ENCODE results near the gene PPP3CB. TPM values are rescaled to one million over a fixed set of nuclear protein-coding genes. Genes with fewer than 3 reads are reported as not detected.

Gene PPP3CB
- total RNA-seq, 1 experiment from 2014 or later = 27.5 TPM

- TF ChIP-seq, protein P1, sequence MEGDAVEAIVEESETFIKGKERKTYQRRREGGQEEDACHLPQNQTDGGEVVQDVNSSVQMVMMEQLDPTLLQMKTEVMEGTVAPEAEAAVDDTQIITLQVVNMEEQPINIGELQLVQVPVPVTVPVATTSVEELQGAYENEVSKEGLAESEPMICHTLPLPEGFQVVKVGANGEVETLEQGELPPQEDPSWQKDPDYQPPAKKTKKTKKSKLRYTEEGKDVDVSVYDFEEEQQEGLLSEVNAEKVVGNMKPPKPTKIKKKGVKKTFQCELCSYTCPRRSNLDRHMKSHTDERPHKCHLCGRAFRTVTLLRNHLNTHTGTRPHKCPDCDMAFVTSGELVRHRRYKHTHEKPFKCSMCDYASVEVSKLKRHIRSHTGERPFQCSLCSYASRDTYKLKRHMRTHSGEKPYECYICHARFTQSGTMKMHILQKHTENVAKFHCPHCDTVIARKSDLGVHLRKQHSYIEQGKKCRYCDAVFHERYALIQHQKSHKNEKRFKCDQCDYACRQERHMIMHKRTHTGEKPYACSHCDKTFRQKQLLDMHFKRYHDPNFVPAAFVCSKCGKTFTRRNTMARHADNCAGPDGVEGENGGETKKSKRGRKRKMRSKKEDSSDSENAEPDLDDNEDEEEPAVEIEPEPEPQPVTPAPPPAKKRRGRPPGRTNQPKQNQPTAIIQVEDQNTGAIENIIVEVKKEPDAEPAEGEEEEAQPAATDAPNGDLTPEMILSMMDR (IDR thresholded peaks at IDR 0.05; ENCODE audit: unreplicated experiment) = no peak
- Mint-ChIP-seq H3K4me3 (ENCODE audit: low read depth, unreplicated experiment) (no peak overlapping the region), H3K4me1 (ENCODE audit: low read depth, unreplicated experiment) (no peaks in the 10 kb centered on the region), H3K9me3 (ENCODE audit: low read depth, unreplicated experiment) (no peaks in the 10 kb centered on the region), H3K27ac (ENCODE audit: unreplicated experiment) (no peak overlapping the region), H3K36me3 (ENCODE audit: insufficient read depth, unreplicated experiment) (peaks cover 23% of the 10 kb centered on the region), H3K27me3 (ENCODE audit: unreplicated experiment) (no peaks in the 10 kb centered on the region)
- no TSS peak for BruUV-seq (replicated peaks)
- DNase-seq = no peak
- intact Hi-C loops (cut with micrococcal nuclease; ENCODE audit: unreplicated experiment) = no loop called here
- CTCF ChIA-PET = no interaction called here
Measured at GRCh38 chr10:73506074-73506473, 10.2 kb upstream of the PPP3CB start.

DNA sequence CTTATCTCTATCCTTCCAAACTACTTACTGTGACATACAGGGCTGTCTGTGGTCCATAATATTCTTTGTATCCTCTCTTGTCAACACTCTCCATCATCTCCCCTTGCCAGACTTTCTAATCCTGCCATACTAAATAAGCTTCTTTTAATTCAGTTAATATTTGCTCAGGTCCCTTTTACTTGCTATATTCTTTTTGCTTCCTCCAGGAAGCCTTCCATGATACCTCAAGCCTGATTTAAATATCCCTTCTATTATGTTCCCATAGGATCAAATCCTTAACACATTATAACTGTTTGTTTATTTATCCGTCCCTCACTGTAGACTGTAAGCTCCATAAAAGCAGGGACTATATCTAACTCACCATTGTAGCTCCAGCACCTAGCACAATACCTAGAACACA lies 7.2 kb upstream of the PPP3CB start:
- TF ChIP-seq, protein P1 (IDR thresholded peaks at IDR 0.05; ENCODE audit: unreplicated experiment) = no peak
- DNase-seq = no peak
- Mint-ChIP-seq H3K27me3 (ENCODE audit: unreplicated experiment) (no peaks in the 10 kb centered on the region), H3K9me3 (ENCODE audit: low read depth, unreplicated experiment) (no peaks in the 10 kb centered on the region), H3K36me3 (ENCODE audit: insufficient read depth, unreplicated experiment) (peaks cover 17% of the 10 kb centered on the region), H3K4me1 (ENCODE audit: low read depth, unreplicated experiment) (no peaks in the 10 kb centered on the region), H3K27ac (ENCODE audit: unreplicated experiment) (no peak overlapping the region), H3K4me3 (ENCODE audit: low read depth, unreplicated experiment) (no peak overlapping the region)
- BruUV-seq (replicated peaks) = no TSS peak
- intact Hi-C loops (cut with micrococcal nuclease; ENCODE audit: unreplicated experiment) = no loop called here
- CTCF ChIA-PET = no interaction called here

DNA sequence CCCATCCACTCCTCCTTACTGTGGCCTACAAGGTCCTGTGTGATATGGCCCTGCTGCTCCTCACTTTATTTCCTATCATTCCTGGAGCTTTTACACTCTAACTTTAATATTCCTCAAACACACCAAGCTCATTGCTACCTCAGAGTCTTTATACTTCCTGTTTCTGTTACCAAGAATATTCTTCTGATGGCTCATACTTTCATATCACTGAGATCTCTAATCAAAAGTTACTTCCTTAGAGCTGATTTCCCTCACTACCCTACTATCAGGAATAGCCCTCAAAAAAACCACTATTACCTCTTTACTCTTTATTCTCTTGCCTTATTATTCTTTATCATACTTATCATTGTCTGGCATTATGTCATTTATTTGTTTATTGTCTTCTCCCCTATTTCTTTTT lies 5.8 kb upstream of the PPP3CB start:
- intact Hi-C loops (cut with micrococcal nuclease; ENCODE audit: unreplicated experiment) = no loop called here
- H3K27ac Mint-ChIP-seq (ENCODE audit: unreplicated experiment) = no peak overlapping the region

DNA sequence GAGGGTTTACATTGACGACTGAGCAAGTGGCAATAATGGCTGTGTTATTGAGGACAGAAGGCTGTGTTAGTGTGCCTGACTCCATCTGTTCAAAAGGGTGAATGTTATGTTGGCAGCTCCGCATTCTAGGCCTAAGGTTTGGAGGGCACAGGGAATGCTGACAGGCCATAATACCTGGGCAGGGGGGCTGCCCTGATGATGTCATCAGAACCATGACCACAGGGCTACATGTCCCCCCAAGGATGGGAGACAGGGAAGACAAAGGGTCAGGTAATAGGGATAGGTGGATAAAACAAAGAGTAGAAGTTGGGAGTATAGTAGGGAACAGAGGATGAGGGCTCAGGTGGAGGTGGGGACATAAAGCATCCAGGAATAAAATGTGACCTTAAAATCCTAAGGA lies 1.8 kb upstream of the PPP3CB start:
- DNase-seq = no peak
- CTCF ChIA-PET = no interaction called here
- no TSS peak for BruUV-seq (replicated peaks)
- Mint-ChIP-seq H3K27ac (ENCODE audit: unreplicated experiment) (no peak overlapping the region), H3K4me1 (ENCODE audit: low read depth, unreplicated experiment) (peaks cover 29% of the 10 kb centered on the region), H3K4me3 (ENCODE audit: low read depth, unreplicated experiment) (no peak overlapping the region), H3K36me3 (ENCODE audit: insufficient read depth, unreplicated experiment) (peaks cover 28% of the 10 kb centered on the region), H3K9me3 (ENCODE audit: low read depth, unreplicated experiment) (no peaks in the 10 kb centered on the region), H3K27me3 (ENCODE audit: unreplicated experiment) (no peaks in the 10 kb centered on the region)
- intact Hi-C loops (cut with micrococcal nuclease; ENCODE audit: unreplicated experiment) = loop anchor here (5.0 kb wide), 1 partner anchor 85 kb away; the partner anchor contains the start of gene ANXA7
- TF ChIP-seq, protein P1 (IDR thresholded peaks at IDR 0.05; ENCODE audit: unreplicated experiment) = no peak

More for the DNA sequence above, 5.8 kb upstream of the PPP3CB start:
- Mint-ChIP-seq H3K36me3 (ENCODE audit: insufficient read depth, unreplicated experiment) (peaks cover 14% of the 10 kb centered on the region), H3K9me3 (ENCODE audit: low read depth, unreplicated experiment) (no peaks in the 10 kb centered on the region), H3K27me3 (ENCODE audit: unreplicated experiment) (no peaks in the 10 kb centered on the region), H3K4me1 (ENCODE audit: low read depth, unreplicated experiment) (peaks cover 11% of the 10 kb centered on the region), H3K4me3 (ENCODE audit: low read depth, unreplicated experiment) (no peak overlapping the region)
- TF ChIP-seq, protein P1 (IDR thresholded peaks at IDR 0.05; ENCODE audit: unreplicated experiment) = no peak
- CTCF ChIA-PET = no interaction called here
- no peak for DNase-seq
- no TSS peak for BruUV-seq (replicated peaks)

Measured in Calu3 (cell line).